Vagina (tissue), 2 donors: ENCODE results near the gene ADGRB2.

Experiments
- POLR2A ChIP-seq, 2 donors: fragments of 450-650 bp; IDR thresholded peaks; one replicate each; pipeline ENCODE4 v1.6.1; 2017; ENCODE audit warnings: antibody characterized with exemption in 2 of 2, mild to moderate bottlenecking in 2 of 2, moderate library complexity in 2 of 2
- POLR2AphosphoS5 ChIP-seq, 2 donors: sonication (generic); formaldehyde crosslinking; IDR thresholded peaks; one replicate each; pipeline ENCODE4 v1.9.0; 2017; ENCODE audit warnings: antibody characterized with exemption in 2 of 2, mild to moderate bottlenecking in 2 of 2, low read depth in 1 of 2; ENCODE audit not compliant: insufficient read depth in 1 of 2
- TF ChIP-seq, protein P1 (sequence below), 3 experiments: fragments of 450-650 bp in 2 of 3; fragments of 200-600 bp in 1 of 3; sonication (generic) in 1 of 3; IDR thresholded peaks; one replicate each; pipeline ENCODE4 v1.5.1; 2017 to 2019; ENCODE audit warnings: antibody characterized with exemption in 3 of 3, mild to moderate bottlenecking in 2 of 3, moderate library complexity in 2 of 3

DNA sequence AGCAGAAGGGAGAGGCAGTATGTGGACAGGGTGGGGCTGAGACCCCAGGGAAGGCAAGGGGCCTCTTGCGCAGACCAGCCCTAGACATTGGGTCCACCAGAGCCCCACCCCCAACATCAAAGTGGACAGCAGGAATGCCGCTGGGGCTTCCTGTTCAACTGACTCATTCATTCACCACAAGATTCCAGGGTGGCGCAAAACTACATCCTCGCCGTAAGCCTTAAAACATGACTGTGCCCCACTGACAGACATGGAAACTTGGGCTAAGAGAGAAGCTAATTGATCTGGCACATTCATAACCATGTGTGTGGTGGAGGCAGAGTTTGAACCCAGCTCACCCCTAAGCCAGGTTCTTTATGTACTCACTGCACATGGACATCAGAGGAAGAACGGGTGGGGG is 74.3 kb downstream of the ADGRB2 start:
- TF ChIP-seq, protein P1, sequence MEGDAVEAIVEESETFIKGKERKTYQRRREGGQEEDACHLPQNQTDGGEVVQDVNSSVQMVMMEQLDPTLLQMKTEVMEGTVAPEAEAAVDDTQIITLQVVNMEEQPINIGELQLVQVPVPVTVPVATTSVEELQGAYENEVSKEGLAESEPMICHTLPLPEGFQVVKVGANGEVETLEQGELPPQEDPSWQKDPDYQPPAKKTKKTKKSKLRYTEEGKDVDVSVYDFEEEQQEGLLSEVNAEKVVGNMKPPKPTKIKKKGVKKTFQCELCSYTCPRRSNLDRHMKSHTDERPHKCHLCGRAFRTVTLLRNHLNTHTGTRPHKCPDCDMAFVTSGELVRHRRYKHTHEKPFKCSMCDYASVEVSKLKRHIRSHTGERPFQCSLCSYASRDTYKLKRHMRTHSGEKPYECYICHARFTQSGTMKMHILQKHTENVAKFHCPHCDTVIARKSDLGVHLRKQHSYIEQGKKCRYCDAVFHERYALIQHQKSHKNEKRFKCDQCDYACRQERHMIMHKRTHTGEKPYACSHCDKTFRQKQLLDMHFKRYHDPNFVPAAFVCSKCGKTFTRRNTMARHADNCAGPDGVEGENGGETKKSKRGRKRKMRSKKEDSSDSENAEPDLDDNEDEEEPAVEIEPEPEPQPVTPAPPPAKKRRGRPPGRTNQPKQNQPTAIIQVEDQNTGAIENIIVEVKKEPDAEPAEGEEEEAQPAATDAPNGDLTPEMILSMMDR (IDR thresholded peaks at IDR 0.05) = no peak
- no peak for TF ChIP-seq POLR2AphosphoS5 (IDR thresholded peaks at IDR 0.05; ENCODE audit: insufficient read depth in 1 of 2, low read depth in 1 of 2)
- no peak for TF ChIP-seq POLR2A (IDR thresholded peaks at IDR 0.05)
